ENCODE results near the gene RABL3. TPM values are rescaled to one million over a fixed set of nuclear protein-coding genes. Genes with fewer than 3 reads are reported as not detected.

Gene RABL3
- 16.6 and 18.8 TPM in 2 replicates for total RNA-seq

GRCh38 chr3:120742198-120742848 is at the start of gene RABL3, which contains the start of gene GTF2E1:
Gene RABL3, minus strand, starts transcription at chr3:120742516. Its CDS starts 9 bp downstream, at chr3:120742507.
Gene GTF2E1, plus strand, starts transcription at chr3:120742744. Its CDS starts 7,809 bp downstream, at chr3:120750553.

DNA sequence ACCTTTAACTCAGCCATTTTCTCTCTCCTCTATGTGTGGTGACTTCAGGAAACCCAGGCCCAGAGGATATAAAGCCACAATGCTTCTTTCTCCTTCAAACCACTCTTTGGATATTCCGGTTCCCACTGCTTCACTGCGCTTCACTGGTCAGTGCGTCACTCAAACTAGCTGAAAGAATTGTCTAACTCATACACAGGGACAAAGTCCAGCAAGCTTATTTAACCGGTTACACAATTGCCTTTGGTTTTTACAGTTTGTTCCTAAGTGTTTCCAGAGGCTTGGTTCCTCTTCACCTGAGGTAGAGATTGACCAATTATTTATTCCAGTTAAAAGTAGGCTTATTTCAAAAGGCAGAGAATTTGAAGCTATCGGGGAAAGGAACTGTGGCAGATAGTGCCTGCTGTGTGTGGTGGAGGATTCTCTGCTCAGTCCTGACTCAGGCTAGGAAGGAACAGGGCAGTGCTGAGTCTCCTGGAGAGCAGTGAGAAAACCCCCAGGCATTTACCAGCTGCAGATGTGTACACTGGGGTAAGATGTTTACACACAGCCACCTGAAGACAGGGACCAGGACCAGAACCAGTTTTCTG is 60.1 kb downstream of the RABL3 start, which contains the start of gene HGD:
HGD (minus strand) TSS at position 145 of the 587 bp plus-strand sequence; CDS start at position 17, 128 bp downstream.

Other genes with a start within 250 kb of the RABL3 start
- 23.4 and 26.7 TPM in 2 replicates for gene NDUFB4, start 146.2 kb downstream of the RABL3 start, total RNA-seq
- 3.4 TPM in 1 of 2 replicates, not detected in the other for gene HGD, start 60.3 kb downstream of the RABL3 start, total RNA-seq
- gene GTF2E1, start 228 bp upstream of the RABL3 start, total RNA-seq, result 14.7 and 21.9 TPM in 2 replicates
- gene STXBP5L, start 165.7 kb upstream of the RABL3 start, total RNA-seq, result not detected in 2 replicates

All from tracheal epithelial cell (primary cell).